HepG2 (cell line): ENCODE data around the gene MTSS2. TPM values are rescaled to one million over a fixed set of nuclear protein-coding genes. Genes with fewer than 3 reads are reported as not detected.

Experiments
- ISL2 ChIP-seq: sonication (generic); formaldehyde crosslinking; IDR thresholded peaks from 2 replicates; pipeline ENCODE4 v1.5.0; 2020; ENCODE audit warnings: missing genetic modification reagents
- KMT2B ChIP-seq: IDR thresholded peaks from 2 replicates; pipeline ENCODE4 v1.6.1; 2016; ENCODE audit warnings: missing genetic modification reagents, missing compliant biosample characterization
- NR2C2 ChIP-seq: sonication (generic); formaldehyde crosslinking; IDR thresholded peaks from 2 replicates; pipeline ENCODE4 v1.4.0; 2020; ENCODE audit warnings: missing genetic modification reagents, mild to moderate bottlenecking, moderate library complexity, borderline replicate concordance
- PHF8 ChIP-seq: sonication (generic); formaldehyde crosslinking; IDR thresholded peaks from 2 replicates; pipeline ENCODE4 v1.5.0; 2020; ENCODE audit warnings: missing genetic modification reagents
- RARG ChIP-seq: sonication (generic); formaldehyde crosslinking; IDR thresholded peaks from 2 replicates; pipeline ENCODE4 v1.4.0; 2020; ENCODE audit warnings: low read depth, mild to moderate bottlenecking, missing genetic modification reagents
- SRSF1 ChIP-seq: fragments of 200-400 bp; formaldehyde crosslinking; optimal IDR thresholded peaks from 2 replicates; pipeline ENCODE3; 2017; ENCODE audit warnings: mild to moderate bottlenecking, low read depth, low read length, moderate library complexity
- STAG1 ChIP-seq: sonication (generic); formaldehyde crosslinking; IDR thresholded peaks from 2 replicates; pipeline ENCODE4 v1.4.0; 2020; ENCODE audit warnings: missing genetic modification reagents
- ZMAT3 ChIP-seq: sonication (generic); formaldehyde crosslinking; conservative IDR thresholded peaks from 2 replicates; pipeline ENCODE4 v1.7.0; 2021; ENCODE audit warnings: missing genetic modification reagents
- ZNF136 ChIP-seq: sonication (generic); formaldehyde crosslinking; IDR thresholded peaks from 2 replicates; pipeline ENCODE4 v1.8.1; 2022; ENCODE audit warnings: low read depth, mild to moderate bottlenecking, moderate library complexity, missing genetic modification reagents
- ZNF567 ChIP-seq: sonication (generic); formaldehyde crosslinking; IDR thresholded peaks from 2 replicates; pipeline ENCODE4 v1.8.1; 2023; ENCODE audit warnings: mild to moderate bottlenecking, missing genetic modification reagents, borderline replicate concordance
- ZNF788 ChIP-seq: sonication (generic); formaldehyde crosslinking; IDR thresholded peaks from 2 replicates; pipeline ENCODE4 v1.5.0; 2020; ENCODE audit warnings: mild to moderate bottlenecking, missing genetic modification reagents, borderline replicate concordance
- polyA plus RNA-seq, 8 experiments: library from polyadenylated mRNA; depleted of rRNA in 3 of 8; stranded (reverse) in 7 of 8; unstranded in 1 of 8; fragments of >200 nt; fragmentation: Illumina TruSeq in 4 of 8; extraction: Trizol in 4 of 8; gene quantifications; 2 replicates each; pipeline versions ENCODE4 v1.2.1 to v1.2.3, GENCODE V29; 2011 to 2016; ENCODE audit warnings: low read depth in 4 of 8, missing spikeins in 1 of 8, mixed read lengths in 1 of 8; ENCODE audit not compliant: insufficient read depth in 1 of 8
- total RNA-seq, 5 experiments: library from RNA; depleted of rRNA; stranded (reverse); fragments of >200 nt; fragmentation: Illumina TruSeq; extraction: Trizol; gene quantifications; 2 replicates each; pipeline ENCODE4 v1.2.3, GENCODE V29; 2016; ENCODE audit warnings: low read depth in 1 of 5
- TF ChIP-seq, protein P1 (sequence below): sonication (generic); formaldehyde crosslinking; IDR thresholded peaks from 2 replicates; pipeline ENCODE4 v1.4.0; 2020; ENCODE audit warnings: mild to moderate bottlenecking, missing genetic modification reagents
- TF ChIP-seq, protein P2 (sequence below): sonication (generic); formaldehyde crosslinking; IDR thresholded peaks from 2 replicates; pipeline ENCODE4 v1.4.0; 2020; ENCODE audit warnings: missing genetic modification reagents, borderline replicate concordance
- TF ChIP-seq, protein P3 (sequence below): sonication (generic); formaldehyde crosslinking; IDR thresholded peaks from 2 replicates; pipeline ENCODE4 v1.8.1; 2022; ENCODE audit warnings: mild to moderate bottlenecking, missing genetic modification reagents
- TF ChIP-seq, protein P4 (sequence below), 2 experiments: sonication (generic) in 1 of 2; formaldehyde crosslinking in 1 of 2; IDR thresholded peaks; 2 replicates each; pipeline versions ENCODE4 v1.4.0 to v1.6.1; 2018 to 2020; ENCODE audit warnings: missing genetic modification reagents in 2 of 2, borderline replicate concordance in 1 of 2, low read depth in 1 of 2, mild to moderate bottlenecking in 1 of 2, missing biosample characterization in 1 of 2

The MTSS2 gene
- total and polyA plus RNA-seq, 2 of the 13 experiments (the other 11 are each of a cell fraction or from before 2014, with no cell fraction given), result 132 to 242 TPM

DNA sequence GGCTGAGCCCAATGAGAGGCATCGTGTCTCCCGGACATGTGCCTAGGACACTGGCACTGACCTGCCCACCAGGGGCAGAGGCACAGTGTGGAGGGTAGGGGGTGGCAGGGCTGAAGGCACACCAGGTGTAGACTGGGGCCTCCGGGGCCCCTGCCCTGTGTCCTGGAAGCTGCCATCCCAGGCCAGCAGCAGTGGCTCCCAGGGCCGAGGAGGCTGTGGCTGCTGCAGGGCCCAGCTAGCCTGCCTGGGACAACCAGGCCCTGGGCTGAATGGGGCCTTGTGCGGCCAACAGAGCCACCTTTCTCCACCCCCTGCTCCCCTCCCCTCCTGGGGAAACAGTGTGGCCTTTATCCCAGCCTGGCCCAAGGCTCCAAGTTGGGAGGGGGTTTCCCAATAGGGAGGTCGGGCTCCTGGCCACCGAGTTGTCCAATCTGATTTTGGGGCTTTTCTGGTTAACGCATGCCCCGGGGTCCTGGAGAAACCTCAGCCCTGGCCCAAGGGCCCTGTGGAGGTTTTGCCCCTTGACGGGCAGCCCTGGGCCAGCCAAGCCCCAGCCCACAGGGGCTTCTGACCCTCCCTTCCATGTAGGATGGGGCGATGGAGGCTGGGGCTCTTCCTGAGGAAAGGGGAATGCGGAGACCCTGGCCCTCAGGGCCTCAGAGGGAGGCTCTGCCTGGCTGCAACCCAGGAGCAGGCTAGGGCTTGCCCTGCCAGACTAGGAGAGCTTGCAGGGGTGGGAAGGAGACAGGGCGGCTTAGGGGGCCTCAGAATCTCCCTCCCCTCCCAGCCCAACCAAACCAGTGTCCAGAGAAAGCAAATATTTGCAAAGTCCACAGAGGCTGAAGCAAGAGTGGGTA is 4.2 kb downstream of the MTSS2 start (continued):
- TF ChIP-seq, protein P1, sequence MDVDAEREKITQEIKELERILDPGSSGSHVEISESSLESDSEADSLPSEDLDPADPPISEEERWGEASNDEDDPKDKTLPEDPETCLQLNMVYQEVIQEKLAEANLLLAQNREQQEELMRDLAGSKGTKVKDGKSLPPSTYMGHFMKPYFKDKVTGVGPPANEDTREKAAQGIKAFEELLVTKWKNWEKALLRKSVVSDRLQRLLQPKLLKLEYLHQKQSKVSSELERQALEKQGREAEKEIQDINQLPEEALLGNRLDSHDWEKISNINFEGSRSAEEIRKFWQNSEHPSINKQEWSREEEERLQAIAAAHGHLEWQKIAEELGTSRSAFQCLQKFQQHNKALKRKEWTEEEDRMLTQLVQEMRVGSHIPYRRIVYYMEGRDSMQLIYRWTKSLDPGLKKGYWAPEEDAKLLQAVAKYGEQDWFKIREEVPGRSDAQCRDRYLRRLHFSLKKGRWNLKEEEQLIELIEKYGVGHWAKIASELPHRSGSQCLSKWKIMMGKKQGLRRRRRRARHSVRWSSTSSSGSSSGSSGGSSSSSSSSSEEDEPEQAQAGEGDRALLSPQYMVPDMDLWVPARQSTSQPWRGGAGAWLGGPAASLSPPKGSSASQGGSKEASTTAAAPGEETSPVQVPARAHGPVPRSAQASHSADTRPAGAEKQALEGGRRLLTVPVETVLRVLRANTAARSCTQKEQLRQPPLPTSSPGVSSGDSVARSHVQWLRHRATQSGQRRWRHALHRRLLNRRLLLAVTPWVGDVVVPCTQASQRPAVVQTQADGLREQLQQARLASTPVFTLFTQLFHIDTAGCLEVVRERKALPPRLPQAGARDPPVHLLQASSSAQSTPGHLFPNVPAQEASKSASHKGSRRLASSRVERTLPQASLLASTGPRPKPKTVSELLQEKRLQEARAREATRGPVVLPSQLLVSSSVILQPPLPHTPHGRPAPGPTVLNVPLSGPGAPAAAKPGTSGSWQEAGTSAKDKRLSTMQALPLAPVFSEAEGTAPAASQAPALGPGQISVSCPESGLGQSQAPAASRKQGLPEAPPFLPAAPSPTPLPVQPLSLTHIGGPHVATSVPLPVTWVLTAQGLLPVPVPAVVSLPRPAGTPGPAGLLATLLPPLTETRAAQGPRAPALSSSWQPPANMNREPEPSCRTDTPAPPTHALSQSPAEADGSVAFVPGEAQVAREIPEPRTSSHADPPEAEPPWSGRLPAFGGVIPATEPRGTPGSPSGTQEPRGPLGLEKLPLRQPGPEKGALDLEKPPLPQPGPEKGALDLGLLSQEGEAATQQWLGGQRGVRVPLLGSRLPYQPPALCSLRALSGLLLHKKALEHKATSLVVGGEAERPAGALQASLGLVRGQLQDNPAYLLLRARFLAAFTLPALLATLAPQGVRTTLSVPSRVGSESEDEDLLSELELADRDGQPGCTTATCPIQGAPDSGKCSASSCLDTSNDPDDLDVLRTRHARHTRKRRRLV, result peak; percentile 88; the same call in 1 of the 2 replicates
- no peak for TF ChIP-seq RARG (CRISPR knock-in tag)
- TF ChIP-seq, protein P2, sequence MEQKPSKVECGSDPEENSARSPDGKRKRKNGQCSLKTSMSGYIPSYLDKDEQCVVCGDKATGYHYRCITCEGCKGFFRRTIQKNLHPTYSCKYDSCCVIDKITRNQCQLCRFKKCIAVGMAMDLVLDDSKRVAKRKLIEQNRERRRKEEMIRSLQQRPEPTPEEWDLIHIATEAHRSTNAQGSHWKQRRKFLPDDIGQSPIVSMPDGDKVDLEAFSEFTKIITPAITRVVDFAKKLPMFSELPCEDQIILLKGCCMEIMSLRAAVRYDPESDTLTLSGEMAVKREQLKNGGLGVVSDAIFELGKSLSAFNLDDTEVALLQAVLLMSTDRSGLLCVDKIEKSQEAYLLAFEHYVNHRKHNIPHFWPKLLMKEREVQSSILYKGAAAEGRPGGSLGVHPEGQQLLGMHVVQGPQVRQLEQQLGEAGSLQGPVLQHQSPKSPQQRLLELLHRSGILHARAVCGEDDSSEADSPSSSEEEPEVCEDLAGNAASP (CRISPR knock-in tag), result peak; percentile 45; the same call in 1 of the 2 replicates
- TF ChIP-seq ZNF567 (CRISPR knock-in tag), result peak; percentile 6; the same call in 1 of the 2 replicates
- peak; percentile 59 for TF ChIP-seq PHF8 (CRISPR knock-in tag)
- 0 out of 2 replicates have a peak, but pooled peaks have one; percentile 24 for TF ChIP-seq ZNF136 (CRISPR knock-in tag)
- no peak; the same call in 1 of the 2 replicates for TF ChIP-seq KMT2B
- TF ChIP-seq, protein P3, sequence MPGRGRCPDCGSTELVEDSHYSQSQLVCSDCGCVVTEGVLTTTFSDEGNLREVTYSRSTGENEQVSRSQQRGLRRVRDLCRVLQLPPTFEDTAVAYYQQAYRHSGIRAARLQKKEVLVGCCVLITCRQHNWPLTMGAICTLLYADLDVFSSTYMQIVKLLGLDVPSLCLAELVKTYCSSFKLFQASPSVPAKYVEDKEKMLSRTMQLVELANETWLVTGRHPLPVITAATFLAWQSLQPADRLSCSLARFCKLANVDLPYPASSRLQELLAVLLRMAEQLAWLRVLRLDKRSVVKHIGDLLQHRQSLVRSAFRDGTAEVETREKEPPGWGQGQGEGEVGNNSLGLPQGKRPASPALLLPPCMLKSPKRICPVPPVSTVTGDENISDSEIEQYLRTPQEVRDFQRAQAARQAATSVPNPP (CRISPR knock-in tag), result peak; percentile 58; the same call in 1 of the 2 replicates
- peak; percentile 70 for TF ChIP-seq SRSF1
- TF ChIP-seq ZMAT3 (CRISPR knock-in tag), result peak; percentile 89
- peak; percentile 31 for TF ChIP-seq NR2C2
- TF ChIP-seq ISL2 (CRISPR knock-in tag), result peak; percentile 75
- TF ChIP-seq STAG1, result peak; percentile 37; the same call in 1 of the 2 replicates
- peak; percentile 14; the same call in 1 of the 2 replicates for TF ChIP-seq ZNF788
- TF ChIP-seq, protein P4, sequence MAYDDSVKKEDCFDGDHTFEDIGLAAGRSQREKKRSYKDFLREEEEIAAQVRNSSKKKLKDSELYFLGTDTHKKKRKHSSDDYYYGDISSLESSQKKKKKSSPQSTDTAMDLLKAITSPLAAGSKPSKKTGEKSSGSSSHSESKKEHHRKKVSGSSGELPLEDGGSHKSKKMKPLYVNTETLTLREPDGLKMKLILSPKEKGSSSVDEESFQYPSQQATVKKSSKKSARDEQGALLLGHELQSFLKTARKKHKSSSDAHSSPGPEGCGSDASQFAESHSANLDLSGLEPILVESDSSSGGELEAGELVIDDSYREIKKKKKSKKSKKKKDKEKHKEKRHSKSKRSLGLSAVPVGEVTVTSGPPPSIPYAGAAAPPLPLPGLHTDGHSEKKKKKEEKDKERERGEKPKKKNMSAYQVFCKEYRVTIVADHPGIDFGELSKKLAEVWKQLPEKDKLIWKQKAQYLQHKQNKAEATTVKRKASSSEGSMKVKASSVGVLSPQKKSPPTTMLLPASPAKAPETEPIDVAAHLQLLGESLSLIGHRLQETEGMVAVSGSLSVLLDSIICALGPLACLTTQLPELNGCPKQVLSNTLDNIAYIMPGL (CRISPR knock-in tag; IDR thresholded peaks at IDR 0.05; ENCODE audit: borderline replicate concordance in 1 of 2, low read depth in 1 of 2), result peak; percentile 17 to 49; a peak in 1 of 4 replicates
